HG03139 (cell line): Measurements from ENCODE around the gene PCDH1.

ENCODE experiments used
- ATAC-seq: cut with Tn5 transposase; IDR thresholded peaks from one replicate; pipeline ENCODE4 v1.9.1; 2021; ENCODE audit not compliant: unreplicated experiment

PCDH1 gene

GRCh38 chr5:141812512-141812911 is 65.7 kb downstream of the PCDH1 start:
- no peak for ATAC-seq

GRCh38 chr5:141811287-141812155 is 66.7 kb downstream of the PCDH1 start:
- ATAC-seq: peak; percentile 68

- ATAC-seq: no peak
Observed at GRCh38 chr5:141810702-141811101, 67.5 kb downstream of the PCDH1 start.

DNA sequence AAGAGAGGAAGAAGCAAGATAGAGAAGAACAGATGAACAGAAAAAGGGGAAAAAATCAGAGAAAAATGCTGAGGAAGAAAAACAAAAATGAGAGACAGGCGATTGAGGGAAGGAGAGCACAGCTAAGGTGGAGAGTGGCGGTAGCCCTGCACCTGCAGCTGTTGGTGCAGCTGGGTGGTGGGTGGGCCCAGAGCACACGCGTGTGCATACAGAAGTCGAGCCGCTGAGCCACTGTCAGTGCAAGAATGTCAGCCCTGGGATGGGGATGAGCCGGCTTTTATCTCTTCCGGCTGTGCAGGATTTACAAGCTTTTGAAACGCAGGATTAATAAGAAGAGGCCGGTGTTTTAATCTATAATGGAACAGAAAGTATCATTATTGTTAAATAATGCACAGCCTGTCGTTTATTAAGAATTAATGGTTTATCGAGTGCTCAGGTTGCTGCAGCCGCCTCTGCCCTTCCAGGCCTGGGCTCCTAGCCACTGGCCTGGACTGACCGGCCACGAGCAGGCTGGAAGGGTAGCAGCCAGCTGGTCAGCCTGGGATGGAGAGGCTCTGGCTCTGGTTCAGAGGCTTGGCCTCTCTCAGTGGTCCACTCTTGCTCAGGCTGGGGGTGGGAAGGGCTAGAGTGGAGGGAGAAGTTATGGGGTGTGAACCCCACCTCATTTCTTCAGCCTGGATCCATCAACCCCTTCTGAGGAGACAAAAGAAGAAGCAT is 68.7 kb downstream of the PCDH1 start:
- ATAC-seq: no peak

DNA sequence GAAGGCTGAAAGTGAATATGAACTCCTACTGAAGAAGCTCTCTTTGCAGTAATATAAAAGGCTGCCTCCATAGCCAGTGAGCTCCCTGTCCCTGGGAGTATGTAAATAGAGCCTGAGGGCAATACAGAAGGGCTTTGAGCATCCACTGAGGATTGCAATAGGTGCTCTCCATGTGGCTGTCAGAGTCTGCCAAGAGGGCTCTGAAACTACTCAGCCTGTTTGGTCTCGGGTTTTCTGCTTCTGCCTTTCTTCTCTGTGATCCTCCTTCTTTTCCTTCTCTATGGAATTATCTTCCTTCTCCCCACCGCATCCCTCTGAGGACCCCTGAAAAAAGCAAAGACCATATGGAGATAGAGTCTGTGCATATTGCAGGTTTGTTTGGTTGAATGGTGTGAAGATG is 69.4 kb downstream of the PCDH1 start:
- no peak for ATAC-seq

GRCh38 chr5:141807732-141808131 is 70.5 kb downstream of the PCDH1 start:
- ATAC-seq: no peak

DNA sequence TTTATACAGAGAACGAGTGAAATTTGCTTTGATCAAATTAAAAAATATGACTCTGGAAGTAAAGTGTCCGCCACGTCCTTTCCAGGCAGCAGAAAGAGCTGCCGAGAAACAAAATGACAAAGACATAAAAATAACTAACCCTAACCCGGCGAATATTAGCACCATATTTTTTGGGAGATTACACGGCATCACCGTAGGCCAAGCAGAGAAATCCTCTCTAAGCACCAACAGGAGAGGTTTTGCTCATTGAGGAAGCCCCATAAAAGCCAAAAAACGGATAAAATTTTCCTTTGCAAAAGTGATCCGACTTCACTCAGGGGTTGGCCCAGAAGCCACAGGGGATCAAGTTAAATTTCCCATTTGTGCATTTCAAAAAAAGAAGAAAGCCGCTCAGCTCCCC is 70.9 kb downstream of the PCDH1 start:
- no peak for ATAC-seq

- no peak for ATAC-seq
Observed at GRCh38 chr5:141806626-141807025, 71.6 kb downstream of the PCDH1 start.

DNA sequence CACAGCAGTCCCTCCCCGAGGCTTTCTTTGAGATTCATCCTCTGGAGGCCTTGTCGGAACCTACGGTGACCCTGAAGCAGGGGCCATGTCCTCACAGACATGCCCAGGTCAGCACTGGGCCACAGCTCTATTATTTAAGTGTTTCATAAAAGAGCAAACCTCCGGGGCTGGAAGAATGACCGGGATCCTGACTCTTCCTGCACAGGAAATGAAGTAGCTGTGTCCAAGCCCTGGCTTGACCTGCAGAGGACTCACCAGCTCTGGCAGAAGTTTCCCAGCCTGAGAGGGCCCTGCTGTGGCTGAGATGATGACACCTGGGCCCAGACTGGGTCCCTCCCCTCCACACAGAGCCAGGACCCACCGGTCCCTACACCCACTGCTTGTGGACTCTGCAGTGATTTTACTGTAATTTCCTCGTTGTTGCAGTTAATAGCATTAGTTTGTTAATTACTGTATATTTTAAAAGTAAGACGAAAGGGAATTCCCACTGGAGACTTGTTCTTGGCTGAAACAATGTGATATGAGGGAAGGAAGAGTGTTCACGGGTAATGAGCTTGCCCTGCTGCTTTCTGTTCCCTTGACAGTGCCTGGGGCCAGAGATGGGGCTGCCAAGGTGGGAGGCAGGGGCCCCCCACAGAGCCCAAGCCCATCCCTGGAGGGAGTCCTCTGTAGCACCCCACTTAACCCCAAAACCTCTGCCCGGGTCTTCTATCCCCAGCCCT is 72.2 kb downstream of the PCDH1 start:
- no peak for ATAC-seq

DNA sequence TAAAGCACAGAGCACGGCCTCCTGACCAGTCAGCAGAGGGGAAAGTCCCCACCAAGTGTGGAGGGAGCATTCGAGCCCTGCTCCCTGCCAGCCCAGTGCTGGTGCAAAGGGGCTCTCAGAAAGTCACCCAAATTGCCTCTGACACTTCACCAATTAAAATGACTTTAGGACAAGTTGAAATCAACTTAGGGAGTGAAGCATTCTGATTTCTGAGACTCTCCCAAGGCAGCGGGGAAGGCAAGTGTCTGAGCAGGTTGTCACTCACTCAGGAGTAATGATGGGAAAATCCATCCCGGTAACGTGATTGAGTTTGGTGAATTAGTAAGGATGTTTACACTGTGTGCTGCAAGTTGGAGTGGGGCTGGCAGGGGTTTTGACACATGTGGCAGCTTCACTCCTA is 73.7 kb downstream of the PCDH1 start:
- ATAC-seq: no peak
